Astrocyte of the spinal cord (primary cell): Measurements from ENCODE around the gene LIPF.
"Not testable (repeated sequence)": the region's sequence is repeated elsewhere in the genome, so short reads cannot be mapped to it uniquely, and the experiment has no call there.

Source experiments
- DNase-seq: peaks from one replicate; pipeline ENCODE4 v3.0.0; 2011; ENCODE audit warnings: low read depth, low spot score
- H3K4me3 ChIP-seq: 2 replicates; pipeline ENCODE4 v1.5.1; 2011; ENCODE audit warnings: low read depth, mild to moderate bottlenecking, low read length, moderate library complexity
- in situ Hi-C: cut with HindIII; loops from 2 replicates; pipeline ENCODE4 v1.10.0; 2017; ENCODE audit warnings: low sequenced_read_pairs
- TF ChIP-seq, protein P1 (sequence below): IDR thresholded peaks from 2 replicates; pipeline ENCODE4 v1.5.1; 2012; ENCODE audit warnings: low read depth, mild to moderate bottlenecking, low read length, inconsistent platforms

LIPF gene

DNA sequence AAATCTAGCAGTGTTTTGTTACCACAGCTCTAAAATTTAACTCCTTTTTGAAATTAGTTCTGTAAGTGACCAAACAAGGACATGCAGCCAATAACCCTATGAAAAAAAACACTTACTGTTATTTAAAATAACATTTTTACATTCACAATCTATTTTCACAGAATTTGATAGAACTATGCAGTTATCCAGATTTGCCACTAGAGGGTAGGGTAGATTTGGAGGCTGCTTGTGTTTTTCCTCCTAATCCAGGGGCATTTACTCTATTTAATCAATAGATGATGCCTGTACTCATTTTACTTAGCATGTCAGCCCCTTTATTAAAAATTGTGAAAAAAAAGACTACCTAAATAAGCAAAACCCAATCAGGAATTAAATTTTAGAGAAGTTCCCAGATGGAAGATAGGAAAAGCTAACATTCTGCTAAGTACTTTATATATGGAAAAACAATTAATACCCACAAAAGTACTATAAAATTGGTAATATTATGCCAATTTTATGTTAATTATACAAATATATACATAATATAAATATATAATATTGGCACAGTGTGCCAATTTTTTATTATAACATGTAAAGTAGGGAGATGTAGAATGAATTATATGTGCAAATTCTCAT is 23.7 kb downstream of the LIPF start:
- TF ChIP-seq, protein P1, sequence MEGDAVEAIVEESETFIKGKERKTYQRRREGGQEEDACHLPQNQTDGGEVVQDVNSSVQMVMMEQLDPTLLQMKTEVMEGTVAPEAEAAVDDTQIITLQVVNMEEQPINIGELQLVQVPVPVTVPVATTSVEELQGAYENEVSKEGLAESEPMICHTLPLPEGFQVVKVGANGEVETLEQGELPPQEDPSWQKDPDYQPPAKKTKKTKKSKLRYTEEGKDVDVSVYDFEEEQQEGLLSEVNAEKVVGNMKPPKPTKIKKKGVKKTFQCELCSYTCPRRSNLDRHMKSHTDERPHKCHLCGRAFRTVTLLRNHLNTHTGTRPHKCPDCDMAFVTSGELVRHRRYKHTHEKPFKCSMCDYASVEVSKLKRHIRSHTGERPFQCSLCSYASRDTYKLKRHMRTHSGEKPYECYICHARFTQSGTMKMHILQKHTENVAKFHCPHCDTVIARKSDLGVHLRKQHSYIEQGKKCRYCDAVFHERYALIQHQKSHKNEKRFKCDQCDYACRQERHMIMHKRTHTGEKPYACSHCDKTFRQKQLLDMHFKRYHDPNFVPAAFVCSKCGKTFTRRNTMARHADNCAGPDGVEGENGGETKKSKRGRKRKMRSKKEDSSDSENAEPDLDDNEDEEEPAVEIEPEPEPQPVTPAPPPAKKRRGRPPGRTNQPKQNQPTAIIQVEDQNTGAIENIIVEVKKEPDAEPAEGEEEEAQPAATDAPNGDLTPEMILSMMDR: peak; percentile 84
- in situ Hi-C loops: no loop called here
- DNase-seq: peak; percentile 36
- H3K4me3 ChIP-seq: no peak overlapping the region

DNA sequence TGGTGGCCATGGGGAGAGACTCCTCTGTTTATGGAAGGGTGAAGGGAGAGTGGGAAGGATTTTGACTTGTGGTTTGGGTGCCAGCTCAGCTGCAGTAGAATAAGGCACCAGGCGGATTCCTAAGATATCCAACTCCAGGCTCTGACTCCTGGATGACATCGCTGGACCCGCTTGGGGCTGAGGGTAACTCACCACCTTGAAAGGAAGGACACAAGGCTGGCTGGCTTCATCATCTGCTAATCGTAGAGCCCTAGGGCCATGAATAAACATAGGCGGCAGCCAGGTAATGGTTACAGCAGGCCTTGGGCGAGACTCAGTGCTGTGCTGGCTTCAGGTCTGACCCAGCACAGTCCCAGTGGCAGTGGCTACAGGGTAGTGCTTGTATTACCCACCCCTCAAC is 25.1 kb downstream of the LIPF start:
- no peak for DNase-seq
- TF ChIP-seq, protein P1: no peak
- H3K4me3 ChIP-seq: no peak overlapping the region
- in situ Hi-C loops: no loop called here

DNA sequence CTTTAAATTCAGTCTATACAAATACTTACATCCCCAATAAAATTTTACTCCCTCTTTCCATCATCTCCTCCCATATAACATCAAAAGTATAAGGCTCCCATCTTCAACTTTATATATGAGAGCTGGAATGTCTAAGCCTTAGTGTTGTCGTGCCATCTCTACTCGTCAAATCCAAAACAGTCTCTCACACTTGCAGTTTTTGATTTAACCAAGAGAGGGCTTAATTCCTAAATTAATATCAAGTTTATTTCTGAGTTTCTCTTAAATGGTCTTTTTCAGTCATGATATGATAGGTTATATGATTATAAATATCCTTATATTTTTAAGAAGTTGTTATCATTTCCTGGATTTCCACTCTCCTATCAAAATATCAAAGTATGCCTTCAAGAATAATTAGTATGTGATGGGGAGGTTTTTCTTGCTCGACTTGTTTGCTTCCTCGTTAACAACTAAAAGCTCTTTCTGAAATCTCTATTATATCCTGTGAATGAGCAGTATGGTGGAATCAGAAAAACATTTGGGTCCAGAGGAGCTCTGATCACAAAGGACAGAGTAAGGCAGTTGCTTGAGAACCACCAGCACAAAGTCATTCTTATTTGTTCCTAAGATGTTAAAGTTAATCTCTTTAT is 29.3 kb downstream of the LIPF start:
- no peak for DNase-seq
- in situ Hi-C loops: no loop called here

DNA sequence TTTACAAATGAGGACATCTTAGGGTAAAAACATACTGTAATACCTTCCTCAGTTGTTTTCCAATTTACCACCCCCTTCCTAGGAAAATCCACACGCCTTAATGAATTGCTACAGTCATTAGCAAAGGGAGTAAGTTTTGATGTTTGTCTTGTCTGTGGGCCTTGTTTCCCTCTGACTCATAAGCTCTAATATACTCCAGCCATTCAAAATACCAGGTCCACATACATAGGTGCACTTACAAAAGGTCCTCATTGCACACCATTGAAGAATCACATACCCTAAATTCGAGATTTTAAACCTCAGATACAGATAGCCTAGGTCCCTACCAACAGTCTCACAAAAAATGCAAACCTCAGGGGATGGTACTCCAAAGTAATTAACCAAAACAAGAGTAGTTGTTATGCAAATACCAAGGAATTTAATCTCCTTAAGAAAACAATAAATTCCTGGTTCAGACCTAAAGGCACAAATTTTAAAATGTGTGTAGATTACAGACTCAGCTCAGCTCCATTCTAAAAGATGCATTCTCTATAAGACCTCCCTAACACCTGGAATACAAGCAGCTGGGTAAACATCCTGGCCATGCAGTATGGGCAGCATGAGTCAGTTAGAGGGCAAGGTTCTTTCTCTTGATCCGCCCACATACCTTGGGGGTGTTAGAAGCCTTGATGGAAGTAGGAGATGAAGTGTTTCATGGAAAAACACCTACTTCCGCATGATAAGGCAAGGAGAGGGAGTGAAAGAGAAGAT is 38.8 kb downstream of the LIPF start:
- peak; percentile 59 for DNase-seq
- in situ Hi-C loops: no loop called here
- no peak overlapping the region for H3K4me3 ChIP-seq
- TF ChIP-seq, protein P1: no peak

More for the DNA sequence above, 29.3 kb downstream of the LIPF start:
- H3K4me3 ChIP-seq: no peak overlapping the region
- TF ChIP-seq, protein P1: peak; percentile 42

DNA sequence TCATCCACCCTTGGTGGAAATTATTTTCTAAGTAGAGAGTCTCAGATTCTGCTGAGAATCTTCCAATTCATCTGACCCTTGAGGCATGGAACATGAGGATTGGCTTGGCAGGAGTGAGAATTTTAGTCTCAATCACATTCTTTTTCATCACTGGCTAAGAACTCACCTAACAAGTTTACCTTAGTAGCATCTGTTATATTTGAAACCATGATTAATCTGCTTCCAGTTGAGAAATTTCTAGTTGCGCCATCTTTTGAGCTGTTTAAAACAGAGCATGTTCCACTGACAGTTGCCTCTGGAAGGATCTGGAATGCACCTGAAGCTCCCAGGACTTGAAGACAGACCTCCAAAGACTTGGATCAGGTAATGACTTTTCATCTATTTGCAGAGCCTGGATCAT is 41.7 kb downstream of the LIPF start, which contains the start of gene LIPK:
LIPK (plus strand) TSS at position 292 of the 400 bp plus-strand sequence. CDS start 18,295 bp downstream, outside the sequence.
- TF ChIP-seq, protein P1: no peak

DNA sequence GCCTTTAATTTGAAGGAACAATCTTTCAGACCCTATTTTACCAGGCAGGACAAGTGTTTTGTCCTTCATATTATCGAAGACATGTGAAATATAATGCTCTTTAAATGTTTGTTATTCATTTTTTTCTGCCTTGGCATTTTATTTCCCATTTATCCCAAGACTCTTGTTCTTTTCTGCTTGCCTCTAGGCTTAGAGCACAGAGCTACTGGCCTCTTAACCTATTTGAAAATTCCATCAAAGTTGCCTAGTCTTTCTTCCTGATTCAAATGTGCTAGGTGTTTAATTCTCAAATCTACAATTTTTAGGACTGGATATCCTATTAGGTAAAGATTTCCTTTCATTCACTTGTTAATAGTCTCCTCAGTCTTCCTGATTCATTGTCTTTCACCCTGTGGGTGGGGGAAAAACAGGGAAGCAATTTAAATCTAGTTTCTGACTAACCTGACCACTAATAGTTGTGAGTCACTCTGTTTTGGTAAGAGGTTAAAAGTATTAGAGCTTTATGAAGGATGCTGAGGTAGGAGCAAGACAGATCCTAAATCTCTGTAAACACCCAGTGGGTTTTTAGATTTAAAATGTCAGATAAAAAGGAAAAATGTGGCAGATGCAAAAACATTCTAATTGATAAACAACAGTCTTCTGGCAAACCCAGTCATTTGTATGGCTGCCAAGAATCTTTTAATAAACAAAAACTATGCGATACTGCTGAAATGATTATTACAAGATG is 43.4 kb downstream of the LIPF start:
- TF ChIP-seq, protein P1: no peak
- peak; percentile 84 for DNase-seq
- in situ Hi-C loops: no loop called here
- H3K4me3 ChIP-seq: no peak overlapping the region

More for the DNA sequence above, 41.7 kb downstream of the LIPF start, which contains the start of gene LIPK:
- no peak within 1 kb of the TSS for H3K4me3 ChIP-seq
- no peak for DNase-seq
- in situ Hi-C loops: no loop called here

DNA sequence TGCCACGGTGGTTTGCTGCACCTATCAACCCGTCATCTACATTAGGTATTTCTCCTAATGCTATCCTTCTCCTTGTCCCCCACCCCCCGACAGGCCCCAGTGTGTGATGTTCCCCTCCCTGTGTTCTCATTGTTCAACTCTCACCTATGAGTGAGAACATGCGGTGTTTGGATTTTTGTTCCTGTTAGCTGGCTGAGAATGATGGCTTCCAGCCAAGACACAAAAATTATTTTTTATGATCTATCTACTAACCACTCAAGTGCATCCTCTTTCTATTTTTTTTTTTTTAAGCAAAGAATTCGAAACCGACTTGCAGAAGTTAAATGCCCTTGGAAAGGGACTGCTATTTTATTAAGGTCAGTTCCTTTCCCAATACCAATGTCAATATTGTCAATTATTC is 45.1 kb downstream of the LIPF start:
- DNase-seq, in situ Hi-C loops, H3K4me3 ChIP-seq: not testable (repeated sequence)
